BLaER1 treated with 17β-estradiol and CSF1 and Interleukin-3, amounts not matched to agents 10 nM and 100 nM (cell line): Measurements from ENCODE around the gene RASAL1.
A peak's percentile ranks its signal among the peaks of the same experiment; 100 is the strongest.

Experiments used
- H3K27ac ChIP-seq, 11 experiments: shearing (Covaris generic); formaldehyde crosslinking; 2 replicates each; pipeline ENCODE4 v1.8.1; 2022
- H3K27me3 ChIP-seq, 11 experiments: shearing (Covaris generic); formaldehyde crosslinking; 2 replicates each; pipeline ENCODE4 v1.8.1; 2022
- H3K36me3 ChIP-seq, 11 experiments: shearing (Covaris generic); formaldehyde crosslinking; 2 replicates each; pipeline ENCODE4 v1.8.1; 2022
- H3K4me1 ChIP-seq, 10 experiments: shearing (Covaris generic); formaldehyde crosslinking; 2 replicates each; pipeline ENCODE4 v1.8.1; 2022
- H3K4me2 ChIP-seq, 11 experiments: shearing (Covaris generic); formaldehyde crosslinking; 2 replicates each; pipeline ENCODE4 v1.8.1; 2022
- H3K4me3 ChIP-seq, 10 experiments: shearing (Covaris generic); formaldehyde crosslinking; 2 replicates each; pipeline ENCODE4 v1.8.1; 2022
- H3K9ac ChIP-seq, 11 experiments: shearing (Covaris generic); formaldehyde crosslinking; 2 replicates each; pipeline ENCODE4 v1.8.1; 2022
- H3K9me3 ChIP-seq, 11 experiments: shearing (Covaris generic); formaldehyde crosslinking; replicated peaks in 1 of 11; 2 replicates each; pipeline ENCODE4 v1.8.1; 2022
- H4K20me1 ChIP-seq, 11 experiments: shearing (Covaris generic); formaldehyde crosslinking; 2 replicates each; pipeline ENCODE4 v1.8.1; 2022
- Cebpa-rat ChIP-seq, 11 experiments: shearing (Covaris generic); IDR thresholded peaks; 2 replicates each; pipeline ENCODE4 v1.8.1; 2022

The RASAL1 gene

GRCh38 chr12:113060336-113060960 lies 75.1 kb downstream of the RASAL1 start:
- H3K27me3 ChIP-seq: peaks cover 10 to 26% (median 18%) of the 10 kb centered on the region in 11 experiments; a peak in 15 of 22 replicates
- H3K9me3 ChIP-seq: no peaks in the 10 kb centered on the region
- no peak overlapping the region for H3K27ac ChIP-seq
- no peak for TF ChIP-seq Cebpa-rat (IDR thresholded peaks at IDR 0.05)
- H4K20me1 ChIP-seq: peaks cover 17 to 65% (median 49%) of the 10 kb centered on the region in 11 experiments; a peak in 21 of 22 replicates
- peak overlapping the region; percentile 7 to 98 (median 90); a peak in 19 of 22 replicates for H3K4me2 ChIP-seq
- H3K4me3 ChIP-seq: no peak overlapping the region
- 0 out of 22 replicates have a peak overlapping the region, but pooled peaks of 1 of the 11 experiments have one; percentile 25 for H3K9ac ChIP-seq
- peaks cover 55 to 92% (median 87%) of the 10 kb centered on the region in 10 experiments for H3K4me1 ChIP-seq
- H3K36me3 ChIP-seq: no peaks in the 10 kb centered on the region

GRCh38 chr12:113059071-113059595 lies 76.4 kb downstream of the RASAL1 start:
- Histone ChIP-seq H3K4me2 (peak overlapping the region in 8 of 11 experiments; percentile 6 to 98 (median 66); a peak in 12 of 22 replicates), H4K20me1 (peaks cover 3 to 54% (median 37%) of the 10 kb centered on the region in 11 experiments; a peak in 20 of 22 replicates), H3K9me3 (no peaks in the 10 kb centered on the region), H3K27me3 (peaks cover 12 to 28% (median 19%) of the 10 kb centered on the region in 11 experiments; a peak in 15 of 22 replicates), H3K4me1 (peaks cover 56 to 92% (median 86%) of the 10 kb centered on the region in 10 experiments), H3K4me3 (peak overlapping the region in 1 of 10 experiments; percentile 93; a peak in 1 of 20 replicates), H3K27ac (no peak overlapping the region), H3K36me3 (no peaks in the 10 kb centered on the region), H3K9ac (no peak overlapping the region)
- no peak for TF ChIP-seq Cebpa-rat (IDR thresholded peaks at IDR 0.05)

GRCh38 chr12:113058553-113058952 lies 77.0 kb downstream of the RASAL1 start:
- Histone ChIP-seq H3K36me3 (no peaks in the 10 kb centered on the region), H4K20me1 (peaks cover 0 to 48% (median 31%) of the 10 kb centered on the region in 11 experiments; a peak in 19 of 22 replicates), H3K27ac (no peak overlapping the region), H3K4me1 (peaks cover 51 to 90% (median 83%) of the 10 kb centered on the region in 10 experiments), H3K9ac (no peak overlapping the region), H3K27me3 (peaks cover 12 to 28% (median 19%) of the 10 kb centered on the region in 11 experiments; a peak in 15 of 22 replicates), H3K4me3 (peak overlapping the region in 1 of 10 experiments; percentile 93; a peak in 1 of 20 replicates), H3K9me3 (no peaks in the 10 kb centered on the region), H3K4me2 (peak overlapping the region in 8 of 11 experiments; percentile 21 to 98 (median 98); a peak in 13 of 22 replicates)
- no peak for TF ChIP-seq Cebpa-rat (IDR thresholded peaks at IDR 0.05)

GRCh38 chr12:113057565-113058485 lies 77.7 kb downstream of the RASAL1 start:
- peak overlapping the region in 3 of 11 experiments; percentile 3 to 40 (median 28); a peak in 2 of 22 replicates for H3K27ac ChIP-seq
- peaks cover 51 to 90% (median 83%) of the 10 kb centered on the region in 10 experiments for H3K4me1 ChIP-seq
- H4K20me1 ChIP-seq: peaks cover 0 to 42% (median 24%) of the 10 kb centered on the region in 11 experiments; a peak in 16 of 22 replicates
- peak overlapping the region in 10 of 11 experiments; percentile 7 to 88 (median 78); a peak in 16 of 22 replicates for H3K9ac ChIP-seq
- TF ChIP-seq Cebpa-rat (IDR thresholded peaks at IDR 0.05): no peak
- H3K36me3 ChIP-seq: no peaks in the 10 kb centered on the region
- no peaks in the 10 kb centered on the region for H3K9me3 ChIP-seq
- peak overlapping the region; percentile 71 to 93 (median 80); a peak in 18 of 20 replicates for H3K4me3 ChIP-seq
- peaks cover 12 to 28% (median 19%) of the 10 kb centered on the region in 11 experiments; a peak in 15 of 22 replicates for H3K27me3 ChIP-seq
- H3K4me2 ChIP-seq: peak overlapping the region; percentile 90 to 99 (median 98)

- peak within 1 kb of the TSS; percentile 71 to 93 (median 80) for H3K4me3 ChIP-seq
- TF ChIP-seq Cebpa-rat (IDR thresholded peaks at IDR 0.05): no peak
- peak within 1 kb of the TSS; percentile 73 to 90 (median 82) for H3K9ac ChIP-seq
- peak within 1 kb of the TSS; percentile 90 to 99 (median 98) for H3K4me2 ChIP-seq
- H4K20me1 ChIP-seq: peaks cover 0 to 35% (median 17%) of the 10 kb centered on the region in 11 experiments; a peak in 10 of 22 replicates
- peak within 1 kb of the TSS; percentile 49 to 78 (median 70) for H3K27ac ChIP-seq
- peaks cover 51 to 90% (median 83%) of the 10 kb centered on the region in 10 experiments for H3K4me1 ChIP-seq
- H3K9me3 ChIP-seq: no peaks in the 10 kb centered on the region
- H3K27me3 ChIP-seq: peaks cover 12 to 28% (median 19%) of the 10 kb centered on the region in 11 experiments; a peak in 15 of 22 replicates
- no peaks in the 10 kb centered on the region for H3K36me3 ChIP-seq
Observed at GRCh38 chr12:113056631-113057488, 78.7 kb downstream of the RASAL1 start, which contains the start of gene DTX1. Gene DTX1, plus strand, starts transcription at chr12:113056730. Its CDS starts 1,463 bp downstream, at chr12:113058193.

GRCh38 chr12:113056381-113056630 lies 79.3 kb downstream of the RASAL1 start:
- Histone ChIP-seq H3K4me3 (peak overlapping the region; percentile 71 to 93 (median 80)), H3K9me3 (no peaks in the 10 kb centered on the region), H3K4me2 (peak overlapping the region; percentile 90 to 99 (median 98)), H3K4me1 (peaks cover 47 to 90% (median 79%) of the 10 kb centered on the region in 10 experiments), H3K27me3 (peaks cover 12 to 28% (median 19%) of the 10 kb centered on the region in 11 experiments; a peak in 15 of 22 replicates), H3K36me3 (no peaks in the 10 kb centered on the region), H3K9ac (peak overlapping the region; percentile 73 to 90 (median 82)), H3K27ac (peak overlapping the region in 10 of 11 experiments; percentile 62 to 78 (median 70); a peak in 15 of 22 replicates), H4K20me1 (peaks cover 0 to 30% (median 16%) of the 10 kb centered on the region in 11 experiments; a peak in 10 of 22 replicates)
- TF ChIP-seq Cebpa-rat (IDR thresholded peaks at IDR 0.05): no peak

- H3K36me3 ChIP-seq: no peaks in the 10 kb centered on the region
- peak overlapping the region in 10 of 11 experiments; percentile 73 to 90 (median 82); a peak in 14 of 22 replicates for H3K9ac ChIP-seq
- TF ChIP-seq Cebpa-rat (IDR thresholded peaks at IDR 0.05): no peak
- H3K27me3 ChIP-seq: peaks cover 12 to 28% (median 19%) of the 10 kb centered on the region in 11 experiments; a peak in 15 of 22 replicates
- peak overlapping the region in 3 of 11 experiments; percentile 71 to 78 (median 74); a peak in 4 of 22 replicates for H3K27ac ChIP-seq
- no peaks in the 10 kb centered on the region for H3K9me3 ChIP-seq
- peak overlapping the region; percentile 90 to 99 (median 98) for H3K4me2 ChIP-seq
- H3K4me1 ChIP-seq: peaks cover 43 to 90% (median 74%) of the 10 kb centered on the region in 10 experiments
- H4K20me1 ChIP-seq: peaks cover 0 to 25% (median 15%) of the 10 kb centered on the region in 11 experiments; a peak in 10 of 22 replicates
- H3K4me3 ChIP-seq: peak overlapping the region; percentile 71 to 93 (median 80)
Observed at GRCh38 chr12:113055594-113056380, 79.8 kb downstream of the RASAL1 start.
